ENCODE data around the gene CCDC116. TPM values are rescaled to one million over a fixed set of nuclear protein-coding genes. Genes with fewer than 3 reads are reported as not detected.
"Not testable (repeated sequence)": the region's sequence is repeated elsewhere in the genome, so short reads cannot be mapped to it uniquely, and the experiment has no call there.

CCDC116 gene
- total RNA-seq, 1 donor from 2014 or later = 1.3 TPM

- TF ChIP-seq, protein P1, sequence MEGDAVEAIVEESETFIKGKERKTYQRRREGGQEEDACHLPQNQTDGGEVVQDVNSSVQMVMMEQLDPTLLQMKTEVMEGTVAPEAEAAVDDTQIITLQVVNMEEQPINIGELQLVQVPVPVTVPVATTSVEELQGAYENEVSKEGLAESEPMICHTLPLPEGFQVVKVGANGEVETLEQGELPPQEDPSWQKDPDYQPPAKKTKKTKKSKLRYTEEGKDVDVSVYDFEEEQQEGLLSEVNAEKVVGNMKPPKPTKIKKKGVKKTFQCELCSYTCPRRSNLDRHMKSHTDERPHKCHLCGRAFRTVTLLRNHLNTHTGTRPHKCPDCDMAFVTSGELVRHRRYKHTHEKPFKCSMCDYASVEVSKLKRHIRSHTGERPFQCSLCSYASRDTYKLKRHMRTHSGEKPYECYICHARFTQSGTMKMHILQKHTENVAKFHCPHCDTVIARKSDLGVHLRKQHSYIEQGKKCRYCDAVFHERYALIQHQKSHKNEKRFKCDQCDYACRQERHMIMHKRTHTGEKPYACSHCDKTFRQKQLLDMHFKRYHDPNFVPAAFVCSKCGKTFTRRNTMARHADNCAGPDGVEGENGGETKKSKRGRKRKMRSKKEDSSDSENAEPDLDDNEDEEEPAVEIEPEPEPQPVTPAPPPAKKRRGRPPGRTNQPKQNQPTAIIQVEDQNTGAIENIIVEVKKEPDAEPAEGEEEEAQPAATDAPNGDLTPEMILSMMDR (IDR thresholded peaks at IDR 0.05; ENCODE audit: unreplicated experiment) = no peak
- Mint-ChIP-seq H3K27ac (no peak overlapping the region), H3K9me3 (no peaks in the 10 kb centered on the region), H3K36me3 (peaks cover 9% of the 10 kb centered on the region), H3K4me1 (no peaks in the 10 kb centered on the region), H3K4me3 (no peak overlapping the region), H3K27me3 (ENCODE audit: low read depth) (no peaks in the 10 kb centered on the region)
- DNase-seq (ENCODE audit: low spot score in 2 of 2, unreplicated experiment in 2 of 2) = no peak
These were observed 26.5 kb upstream of the CCDC116 start for GRCh38 chr22:21605887-21606564.

GRCh38 chr22:21606775-21607174, 25.8 kb upstream of the CCDC116 start:
- Mint-ChIP-seq H3K4me3 (no peak overlapping the region), H3K36me3 (peaks cover 16% of the 10 kb centered on the region), H3K9me3 (no peaks in the 10 kb centered on the region), H3K4me1 (peaks cover 5% of the 10 kb centered on the region), H3K27ac (no peak overlapping the region), H3K27me3 (ENCODE audit: low read depth) (no peaks in the 10 kb centered on the region)
- TF ChIP-seq, protein P1 (IDR thresholded peaks at IDR 0.05; ENCODE audit: unreplicated experiment) = no peak
- no peak for DNase-seq (ENCODE audit: low spot score in 2 of 2, unreplicated experiment in 2 of 2)

GRCh38 chr22:21609556-21610157, 22.9 kb upstream of the CCDC116 start:
- H3K4me1 Mint-ChIP-seq; H3K27ac Mint-ChIP-seq; H3K9me3 Mint-ChIP-seq; H3K27me3 Mint-ChIP-seq (ENCODE audit: low read depth); H3K4me3 Mint-ChIP-seq; DNase-seq (ENCODE audit: low spot score in 2 of 2, unreplicated experiment in 2 of 2): not testable (repeated sequence)
- H3K36me3 Mint-ChIP-seq = peaks cover 18% of the 10 kb centered on the region

DNA sequence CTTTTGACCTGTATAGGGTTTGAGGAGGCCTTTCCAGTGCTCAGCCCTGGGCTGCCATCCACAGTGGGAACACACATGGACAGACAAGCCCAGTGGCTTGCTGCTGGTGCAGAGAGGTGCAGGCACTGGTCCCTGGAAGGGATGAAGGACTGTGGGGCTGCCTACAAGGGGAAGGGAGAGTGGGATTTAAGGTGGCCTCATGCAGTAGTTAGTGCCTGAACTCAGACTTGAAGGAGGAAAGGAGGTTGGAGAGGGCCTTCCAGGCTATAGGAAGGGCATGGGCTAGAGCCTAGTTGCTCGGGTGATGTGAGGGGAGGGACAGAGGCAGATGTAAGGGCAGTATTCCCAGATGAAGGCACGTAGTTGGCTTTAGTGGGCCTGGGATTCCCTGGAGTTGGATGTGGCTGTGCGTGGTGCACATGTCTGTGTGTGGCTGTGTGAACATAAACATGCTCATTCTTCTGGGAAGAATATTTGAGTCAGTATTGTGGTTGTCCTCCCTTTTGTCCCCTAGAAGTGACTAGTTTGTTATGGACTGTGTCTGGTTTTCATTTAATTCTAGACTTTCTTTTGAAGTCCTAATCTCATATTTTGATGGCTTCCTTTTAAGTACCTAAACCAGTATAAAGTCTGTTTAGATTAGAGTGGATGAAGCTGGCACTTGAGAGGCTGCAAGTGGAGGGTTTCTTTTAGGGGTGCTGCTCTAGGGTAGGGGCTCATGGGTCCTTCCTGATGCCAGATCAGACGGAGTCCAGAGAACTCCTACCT, 21.2 kb upstream of the CCDC116 start:
- Mint-ChIP-seq H3K36me3 (peaks cover 23% of the 10 kb centered on the region), H3K9me3 (no peaks in the 10 kb centered on the region), H3K27ac (peak overlapping the region; percentile 75), H3K27me3 (ENCODE audit: low read depth) (no peaks in the 10 kb centered on the region), H3K4me3 (no peak overlapping the region), H3K4me1 (peaks cover 5% of the 10 kb centered on the region)
- DNase-seq (ENCODE audit: low spot score in 2 of 2, unreplicated experiment in 2 of 2) = no peak
- TF ChIP-seq, protein P1 (IDR thresholded peaks at IDR 0.05; ENCODE audit: unreplicated experiment) = no peak

GRCh38 chr22:21612858-21613257, 19.7 kb upstream of the CCDC116 start:
- peaks cover 5% of the 10 kb centered on the region for H3K4me1 Mint-ChIP-seq
- H3K36me3 Mint-ChIP-seq = peaks cover 18% of the 10 kb centered on the region
- TF ChIP-seq, protein P1 (IDR thresholded peaks at IDR 0.05; ENCODE audit: unreplicated experiment) = no peak
- DNase-seq (ENCODE audit: low spot score in 2 of 2, unreplicated experiment in 2 of 2) = no peak
- no peaks in the 10 kb centered on the region for H3K27me3 Mint-ChIP-seq (ENCODE audit: low read depth)
- H3K27ac Mint-ChIP-seq = no peak overlapping the region
- no peaks in the 10 kb centered on the region for H3K9me3 Mint-ChIP-seq
- no peak overlapping the region for H3K4me3 Mint-ChIP-seq

Measured in mesothelial cell of epicardium (in vitro differentiated cells).